ENCODE results near the gene ACSM6. TPM values are rescaled to one million over a fixed set of nuclear protein-coding genes. Genes with fewer than 3 reads are reported as not detected.

Gene ACSM6
- total and polyA plus RNA-seq, 2 donors (not counting 1 experiment from before 2014, with no cell fraction given) = not detected

DNA sequence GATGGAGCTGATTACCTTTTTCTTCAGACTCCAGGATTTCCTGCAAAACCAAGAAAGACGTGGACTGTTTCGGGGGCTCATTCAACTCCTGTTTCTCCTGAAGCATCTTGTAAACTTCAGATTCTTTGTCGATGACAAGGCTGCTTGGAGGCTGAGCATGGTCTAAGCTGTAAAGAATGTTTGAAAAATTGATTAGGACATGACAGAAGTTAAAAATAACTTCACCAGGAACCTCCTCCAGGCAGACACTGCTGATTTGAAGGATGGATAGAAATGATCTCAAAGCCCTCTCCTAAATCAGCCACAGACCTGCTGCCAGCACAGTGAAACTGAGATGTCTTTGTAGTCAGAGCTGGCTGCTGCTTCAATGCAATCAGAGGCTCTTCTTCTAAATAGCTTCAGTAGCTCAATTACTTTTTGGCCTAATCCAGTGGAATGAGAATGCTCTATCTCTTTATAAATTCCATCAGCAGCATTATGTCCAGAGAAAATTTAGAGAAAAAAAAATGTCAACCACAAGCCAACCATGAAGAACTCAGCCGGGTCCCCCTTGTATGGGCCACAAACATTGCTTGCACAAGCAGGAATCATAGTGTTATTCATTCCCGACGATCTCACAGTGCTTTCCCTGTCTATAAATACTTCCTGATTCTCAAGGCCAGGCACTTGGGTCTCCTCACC lies 53.3 kb downstream of the ACSM6 start:
- peak overlapping the region; percentile 30 for H3K9ac ChIP-seq (ENCODE audit: insufficient read depth, low read length)
- H3K27ac ChIP-seq (ENCODE audit: insufficient read depth, low read length) = peak overlapping the region; percentile 93
- peak overlapping the region; percentile 71 for H3K4me2 ChIP-seq (ENCODE audit: extremely low read depth, insufficient read depth, low read length)
- no peaks in the 10 kb centered on the region for H3K9me3 ChIP-seq (ENCODE audit: control insufficient read depth, insufficient read depth, low read depth, low read length)
- peaks cover 31% of the 10 kb centered on the region for H3K4me1 ChIP-seq (ENCODE audit: control insufficient read depth, extremely low read depth, insufficient read depth, low read length)
- H3K36me3 ChIP-seq (ENCODE audit: control insufficient read depth, insufficient read depth, low read length) = peaks cover 12% of the 10 kb centered on the region
- peak; percentile 75 to 95 for DNase-seq (ENCODE audit: low read depth in 2 of 2)
- no peaks in the 10 kb centered on the region for H4K20me1 ChIP-seq (ENCODE audit: control insufficient read depth, extremely low read depth, insufficient read depth, low read length)
- H3K27me3 ChIP-seq (ENCODE audit: control insufficient read depth, insufficient read depth, low read length) = no peaks in the 10 kb centered on the region
- H3K4me3 ChIP-seq (replicated peaks in 1 of 4; ENCODE audit: control extremely low read depth in 1 of 4, insufficient read depth in 1 of 4, low read depth in 3 of 4, low read length in 4 of 4) = no peak overlapping the region
- peaks cover 17% of the 10 kb centered on the region for H3K79me2 ChIP-seq (ENCODE audit: control insufficient read depth, insufficient read depth, low read length)
- no peak overlapping the region for H2AFZ ChIP-seq (ENCODE audit: low read length)
- TF ChIP-seq EZH2 (IDR thresholded peaks at IDR 0.05; ENCODE audit: low read length, missing control alignments) = no peak
- TF ChIP-seq, protein P1, sequence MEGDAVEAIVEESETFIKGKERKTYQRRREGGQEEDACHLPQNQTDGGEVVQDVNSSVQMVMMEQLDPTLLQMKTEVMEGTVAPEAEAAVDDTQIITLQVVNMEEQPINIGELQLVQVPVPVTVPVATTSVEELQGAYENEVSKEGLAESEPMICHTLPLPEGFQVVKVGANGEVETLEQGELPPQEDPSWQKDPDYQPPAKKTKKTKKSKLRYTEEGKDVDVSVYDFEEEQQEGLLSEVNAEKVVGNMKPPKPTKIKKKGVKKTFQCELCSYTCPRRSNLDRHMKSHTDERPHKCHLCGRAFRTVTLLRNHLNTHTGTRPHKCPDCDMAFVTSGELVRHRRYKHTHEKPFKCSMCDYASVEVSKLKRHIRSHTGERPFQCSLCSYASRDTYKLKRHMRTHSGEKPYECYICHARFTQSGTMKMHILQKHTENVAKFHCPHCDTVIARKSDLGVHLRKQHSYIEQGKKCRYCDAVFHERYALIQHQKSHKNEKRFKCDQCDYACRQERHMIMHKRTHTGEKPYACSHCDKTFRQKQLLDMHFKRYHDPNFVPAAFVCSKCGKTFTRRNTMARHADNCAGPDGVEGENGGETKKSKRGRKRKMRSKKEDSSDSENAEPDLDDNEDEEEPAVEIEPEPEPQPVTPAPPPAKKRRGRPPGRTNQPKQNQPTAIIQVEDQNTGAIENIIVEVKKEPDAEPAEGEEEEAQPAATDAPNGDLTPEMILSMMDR (conservative IDR thresholded peaks at IDR 0.05 in 1 of 2, IDR thresholded peaks at IDR 0.05 in 1 of 2; ENCODE audit: low read depth in 1 of 2, low read length in 2 of 2) = no peak

DNA sequence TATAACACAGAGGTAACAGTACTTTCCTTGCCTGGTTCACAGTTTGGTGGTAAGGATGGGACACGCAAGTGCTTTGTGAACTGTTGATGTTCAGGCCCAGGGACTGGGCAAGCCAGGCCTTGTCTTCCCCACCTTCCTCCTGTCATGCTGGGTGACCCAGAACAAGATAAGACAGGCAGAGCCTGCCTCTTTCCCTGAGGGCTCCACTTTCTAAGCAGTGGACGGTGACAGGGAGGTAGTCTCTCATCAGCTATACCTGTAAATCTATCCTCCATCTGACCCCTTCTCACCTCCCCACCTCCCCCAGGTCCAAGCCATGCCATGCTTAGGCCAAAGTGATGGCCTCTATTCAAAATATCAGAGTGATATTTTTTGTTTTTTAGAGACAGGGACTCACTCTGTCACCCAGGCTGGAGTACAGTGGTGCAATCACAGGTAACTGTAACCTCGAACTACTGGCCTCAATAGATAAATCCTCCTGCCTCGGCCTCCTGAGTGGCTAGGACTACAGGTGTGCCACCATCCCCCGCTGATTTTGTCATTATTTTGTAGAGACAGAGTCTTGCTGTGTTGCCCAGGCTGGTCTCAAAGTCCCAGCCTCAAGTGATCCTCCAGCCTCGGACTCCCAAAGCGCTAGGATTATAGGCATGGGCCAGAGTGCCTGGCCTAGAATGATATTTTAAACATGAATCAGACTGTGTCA lies 54.0 kb downstream of the ACSM6 start:
- H3K4me2 ChIP-seq (ENCODE audit: extremely low read depth, insufficient read depth, low read length) = peak overlapping the region; percentile 51
- peak overlapping the region; percentile 30 for H3K9ac ChIP-seq (ENCODE audit: insufficient read depth, low read length)
- no peak overlapping the region for H3K4me3 ChIP-seq (replicated peaks in 1 of 4; ENCODE audit: control extremely low read depth in 1 of 4, insufficient read depth in 1 of 4, low read depth in 3 of 4, low read length in 4 of 4)
- H3K79me2 ChIP-seq (ENCODE audit: control insufficient read depth, insufficient read depth, low read length) = peaks cover 19% of the 10 kb centered on the region
- H3K4me1 ChIP-seq (ENCODE audit: control insufficient read depth, extremely low read depth, insufficient read depth, low read length) = peaks cover 29% of the 10 kb centered on the region
- no peak for DNase-seq (ENCODE audit: low read depth in 2 of 2)
- H2AFZ ChIP-seq (ENCODE audit: low read length) = no peak overlapping the region
- H3K27ac ChIP-seq (ENCODE audit: insufficient read depth, low read length) = peak overlapping the region; percentile 93
- TF ChIP-seq, protein P1 (conservative IDR thresholded peaks at IDR 0.05 in 1 of 2, IDR thresholded peaks at IDR 0.05 in 1 of 2; ENCODE audit: low read depth in 1 of 2, low read length in 2 of 2) = no peak
- TF ChIP-seq EZH2 (IDR thresholded peaks at IDR 0.05; ENCODE audit: low read length, missing control alignments) = no peak
- no peaks in the 10 kb centered on the region for H3K9me3 ChIP-seq (ENCODE audit: control insufficient read depth, insufficient read depth, low read depth, low read length)
- H4K20me1 ChIP-seq (ENCODE audit: control insufficient read depth, extremely low read depth, insufficient read depth, low read length) = no peaks in the 10 kb centered on the region
- H3K27me3 ChIP-seq (ENCODE audit: control insufficient read depth, insufficient read depth, low read length) = no peaks in the 10 kb centered on the region
- peaks cover 12% of the 10 kb centered on the region for H3K36me3 ChIP-seq (ENCODE audit: control insufficient read depth, insufficient read depth, low read length)

DNA sequence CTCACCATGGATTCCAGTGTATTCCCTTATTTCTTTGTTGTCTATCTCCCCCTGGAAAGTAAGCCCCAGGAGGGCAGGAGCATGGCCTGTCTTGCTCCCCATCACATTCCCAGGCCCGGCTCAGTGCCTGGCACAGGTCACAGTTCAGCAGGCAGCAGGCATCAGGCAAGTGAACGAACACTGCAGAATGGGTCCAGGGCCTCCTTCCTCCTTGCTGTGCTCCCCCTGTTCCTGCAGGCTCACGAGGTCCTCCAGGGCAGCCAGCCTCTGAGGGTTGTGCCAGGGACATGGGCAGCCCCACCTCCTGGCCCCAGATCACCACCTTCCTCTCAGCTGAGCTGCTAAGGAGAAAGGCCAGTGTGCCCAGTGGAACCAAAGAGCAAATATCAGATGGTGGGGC lies 55.0 kb downstream of the ACSM6 start:
- peaks cover 29% of the 10 kb centered on the region for H3K4me1 ChIP-seq (ENCODE audit: control insufficient read depth, extremely low read depth, insufficient read depth, low read length)
- H3K4me3 ChIP-seq (replicated peaks in 1 of 4; ENCODE audit: control extremely low read depth in 1 of 4, insufficient read depth in 1 of 4, low read depth in 3 of 4, low read length in 4 of 4) = no peak overlapping the region
- H3K9ac ChIP-seq (ENCODE audit: insufficient read depth, low read length) = no peak overlapping the region
- peaks cover 12% of the 10 kb centered on the region for H3K36me3 ChIP-seq (ENCODE audit: control insufficient read depth, insufficient read depth, low read length)
- DNase-seq (ENCODE audit: low read depth in 2 of 2) = no peak
- no peak for TF ChIP-seq EZH2 (IDR thresholded peaks at IDR 0.05; ENCODE audit: low read length, missing control alignments)
- TF ChIP-seq, protein P1 (conservative IDR thresholded peaks at IDR 0.05 in 1 of 2, IDR thresholded peaks at IDR 0.05 in 1 of 2; ENCODE audit: low read depth in 1 of 2, low read length in 2 of 2) = no peak
- no peak overlapping the region for H2AFZ ChIP-seq (ENCODE audit: low read length)
- H3K79me2 ChIP-seq (ENCODE audit: control insufficient read depth, insufficient read depth, low read length) = peaks cover 23% of the 10 kb centered on the region
- no peaks in the 10 kb centered on the region for H3K27me3 ChIP-seq (ENCODE audit: control insufficient read depth, insufficient read depth, low read length)
- H3K4me2 ChIP-seq (ENCODE audit: extremely low read depth, insufficient read depth, low read length) = no peak overlapping the region
- H3K9me3 ChIP-seq (ENCODE audit: control insufficient read depth, insufficient read depth, low read depth, low read length) = no peaks in the 10 kb centered on the region
- H3K27ac ChIP-seq (ENCODE audit: insufficient read depth, low read length) = peak overlapping the region; percentile 93
- no peaks in the 10 kb centered on the region for H4K20me1 ChIP-seq (ENCODE audit: control insufficient read depth, extremely low read depth, insufficient read depth, low read length)
